GM19463 (cell line): ENCODE results near the gene ASCC3.

ENCODE experiments used
- ATAC-seq: cut with Tn5 transposase; IDR thresholded peaks from one replicate; pipeline ENCODE4 v1.9.1; 2021; ENCODE audit warnings: mild to moderate bottlenecking, moderate library complexity; ENCODE audit not compliant: unreplicated experiment

Gene ASCC3

DNA sequence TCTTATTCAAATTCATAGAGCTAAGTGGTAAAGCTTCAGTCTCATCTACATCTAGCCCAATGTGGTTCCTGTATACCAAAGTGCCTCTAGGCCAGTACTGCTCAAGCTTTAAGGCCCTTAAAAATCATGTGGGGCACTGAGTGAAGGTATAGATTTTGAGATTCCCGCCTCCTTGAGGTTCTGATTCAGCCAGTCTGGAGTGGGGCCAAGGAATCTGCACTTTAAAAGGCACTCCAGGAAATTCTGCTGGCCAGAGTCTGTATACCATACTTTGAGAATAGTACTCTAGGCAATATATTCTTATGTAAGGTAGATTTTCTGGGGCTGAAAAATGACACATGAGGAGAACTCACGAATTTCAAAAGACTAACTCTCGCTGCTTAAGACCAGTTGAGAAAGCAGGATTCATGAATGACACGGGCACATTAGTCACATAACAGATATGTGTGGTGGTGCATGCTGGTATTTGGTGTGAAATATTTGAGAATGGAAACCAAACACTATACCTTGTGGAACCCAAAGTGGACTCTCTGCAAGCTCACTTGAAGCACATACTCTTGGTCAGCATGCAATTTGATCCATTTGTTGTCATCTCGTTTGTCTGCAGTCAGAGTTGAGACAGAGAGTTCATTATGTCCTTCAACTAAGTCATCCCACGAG, 368.8 kb downstream of the ASCC3 start:
- ATAC-seq = no peak

- no peak for ATAC-seq
These were observed 372.0 kb downstream of the ASCC3 start for GRCh38 chr6:100509101-100509500.

DNA sequence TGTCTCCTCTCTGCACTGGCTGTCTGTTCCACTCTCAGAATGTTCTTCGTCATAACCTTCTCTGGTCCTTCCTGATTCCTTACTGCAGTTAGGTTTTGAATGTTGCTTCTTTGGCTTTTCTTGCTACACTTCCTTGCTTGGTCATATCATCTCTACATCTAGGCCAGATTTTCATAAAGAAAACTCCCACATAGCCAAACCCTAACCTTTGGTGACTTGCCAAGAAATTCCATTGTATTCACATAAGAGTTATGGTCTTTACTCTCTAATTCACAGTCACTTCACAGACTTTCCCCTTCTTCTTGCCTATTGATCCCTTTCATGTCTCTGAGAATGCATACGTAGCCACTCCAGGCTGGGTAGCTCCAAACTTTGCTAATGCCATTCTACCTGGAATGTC, 374.5 kb downstream of the ASCC3 start:
- ATAC-seq = no peak

DNA sequence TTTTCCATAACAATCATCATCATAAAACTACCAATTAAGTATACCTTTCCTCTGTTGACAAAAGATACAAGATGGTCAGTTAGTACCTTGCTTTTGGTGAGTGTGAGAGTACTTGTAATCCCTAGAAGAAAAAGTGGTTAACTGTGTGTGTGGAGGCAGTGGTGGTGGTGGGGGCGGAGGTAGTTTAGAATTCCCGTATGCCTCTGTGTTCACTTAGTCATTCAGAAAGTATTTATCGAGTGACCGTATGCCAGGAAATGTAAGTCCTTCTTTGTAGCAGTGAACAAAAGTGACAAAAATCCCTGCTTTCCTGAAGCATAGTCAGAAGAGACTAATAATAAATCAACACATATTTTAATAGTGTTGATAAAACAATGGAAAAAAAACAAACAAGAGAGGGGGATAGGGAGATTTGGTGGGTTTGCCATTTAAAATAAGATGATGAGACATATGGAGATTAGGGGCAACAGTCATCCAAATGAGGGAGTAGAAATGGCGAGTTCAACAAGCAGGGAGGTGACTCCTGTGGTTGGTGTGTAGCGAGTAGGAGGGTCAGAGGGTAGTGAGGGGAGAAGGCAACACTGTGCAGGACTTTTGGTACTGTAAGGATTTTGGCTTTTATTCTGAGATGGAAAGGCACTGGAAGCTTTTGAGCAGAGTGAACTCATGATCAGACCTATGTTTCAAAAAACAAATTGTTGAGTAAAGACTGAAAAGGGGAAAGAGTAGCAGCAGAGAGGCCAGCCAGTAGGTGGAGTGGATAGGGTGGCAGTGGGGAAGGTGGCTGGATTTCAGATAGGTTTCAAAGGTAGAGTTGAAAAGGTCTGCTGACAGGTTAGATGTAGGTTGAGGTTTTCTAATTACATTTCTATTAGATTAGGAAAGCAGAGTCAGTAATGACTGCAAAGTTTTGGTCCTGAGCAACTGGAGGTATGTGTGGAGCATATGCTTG, 376.1 kb downstream of the ASCC3 start:
- no peak for ATAC-seq

DNA sequence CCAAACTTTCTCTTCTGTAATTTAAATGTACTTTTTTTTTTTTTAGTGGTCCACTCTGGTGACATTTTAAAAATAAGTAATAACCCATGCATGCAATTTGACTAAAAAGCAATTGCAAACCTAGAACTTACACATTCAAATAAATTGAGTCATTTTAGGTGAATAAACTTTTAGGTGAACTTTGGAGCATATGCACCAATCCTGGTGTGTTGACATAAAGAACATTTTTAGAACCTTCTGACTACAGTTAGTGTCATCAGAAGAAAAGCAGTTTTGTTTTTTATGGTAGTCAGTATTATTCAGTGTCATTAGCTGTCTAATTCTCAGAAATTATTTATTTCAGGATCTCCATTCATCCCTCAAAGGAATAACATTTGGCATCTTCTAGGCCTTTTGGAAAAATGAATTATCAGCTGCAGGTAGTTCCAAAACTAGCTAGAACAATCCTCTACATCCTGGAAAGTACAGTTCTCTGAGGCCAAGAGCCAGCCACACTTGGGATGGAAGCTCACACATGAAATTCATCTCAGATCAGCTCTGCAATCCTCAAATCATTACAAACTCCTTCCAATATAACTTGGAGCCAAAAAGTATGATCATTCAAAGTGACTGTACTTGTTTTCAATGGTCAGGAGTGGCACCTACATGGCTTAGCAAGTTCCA, 378.0 kb downstream of the ASCC3 start:
- ATAC-seq = no peak

DNA sequence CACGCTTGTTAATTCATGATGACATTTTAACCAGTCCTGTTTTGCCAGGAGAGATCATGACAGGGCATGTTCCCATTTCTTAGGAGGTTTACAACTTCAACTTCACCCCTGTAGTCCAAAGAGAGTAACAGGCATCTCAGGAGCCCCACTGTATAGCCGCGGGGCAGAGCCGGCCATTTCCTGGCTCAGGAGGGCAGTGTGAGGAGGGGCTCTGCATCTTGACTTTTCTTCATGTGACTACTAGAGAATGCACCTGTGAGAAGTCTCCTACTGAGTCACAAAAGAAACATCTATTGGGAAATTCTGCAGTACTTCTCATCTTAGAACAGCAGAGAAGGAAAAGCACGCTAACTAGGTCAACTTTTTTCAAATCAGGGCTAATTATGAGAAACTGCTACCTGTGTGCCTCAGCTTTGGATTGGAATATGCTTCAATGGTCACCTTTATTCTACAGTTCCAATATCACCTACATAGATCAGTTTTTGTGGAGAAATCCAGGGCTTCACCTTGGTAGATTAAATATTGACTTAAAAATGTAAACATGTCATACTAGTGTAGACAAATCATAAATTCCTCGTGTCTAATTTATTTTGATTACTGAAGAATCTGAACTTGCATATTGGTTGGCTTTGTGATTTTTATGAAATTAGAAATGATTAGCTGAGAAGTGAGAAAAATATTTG, 387.8 kb downstream of the ASCC3 start:
- no peak for ATAC-seq

DNA sequence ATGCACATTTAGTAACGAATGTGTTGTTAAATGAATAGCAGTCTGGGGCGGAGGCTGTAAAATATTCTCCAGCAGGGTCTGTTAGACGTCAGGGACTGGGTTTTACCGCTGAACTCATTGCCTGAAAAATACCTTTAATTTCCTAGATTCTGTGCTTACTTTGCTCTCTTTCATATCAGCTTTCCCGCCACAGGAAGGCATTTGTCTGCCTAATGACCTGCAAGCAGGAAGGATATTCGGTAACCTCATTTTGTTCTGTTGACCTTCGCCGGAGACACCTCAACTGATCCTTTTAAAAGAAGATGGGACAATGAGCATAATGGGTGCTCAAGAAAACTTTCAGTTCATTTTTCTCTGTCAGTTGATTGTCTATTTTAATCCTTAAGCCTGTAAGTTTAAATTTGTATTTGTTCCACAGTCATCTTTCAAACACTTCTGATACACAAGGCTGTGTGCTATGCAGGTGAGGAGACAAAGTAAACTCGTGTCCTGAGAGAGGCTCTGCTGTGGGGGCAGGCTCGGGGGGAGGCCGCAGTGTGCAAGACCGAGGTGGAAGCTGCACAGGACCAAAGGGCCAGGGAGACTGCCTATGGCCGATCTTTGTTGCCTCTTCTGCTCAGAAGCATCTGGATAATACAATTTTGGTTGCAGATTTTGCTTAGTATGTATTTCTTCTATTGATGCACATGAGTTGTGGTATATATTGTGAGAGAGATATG, 389.0 kb downstream of the ASCC3 start:
- no peak for ATAC-seq

GRCh38 chr6:100490065-100490464, 391.1 kb downstream of the ASCC3 start:
- ATAC-seq = no peak

DNA sequence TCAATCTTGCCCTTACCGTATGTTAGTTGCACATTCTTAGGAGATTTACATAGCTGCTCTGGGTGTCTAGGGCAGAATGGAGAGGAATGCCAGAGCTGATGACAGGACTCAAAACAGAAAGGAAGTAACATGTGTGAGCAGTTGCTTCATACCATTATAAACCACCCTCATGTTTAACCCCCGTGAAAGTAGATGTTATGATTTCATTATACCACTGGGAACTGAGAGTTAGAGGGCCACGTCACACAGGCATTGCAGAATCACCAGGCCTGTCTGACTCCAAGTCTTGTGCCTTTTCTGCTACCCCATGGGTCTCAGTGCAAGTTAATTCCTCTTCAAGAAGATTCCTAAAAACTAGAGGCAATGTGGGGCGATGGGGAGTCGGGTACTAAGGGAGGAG, 392.9 kb downstream of the ASCC3 start:
- peak; percentile 26 for ATAC-seq

GRCh38 chr6:100487638-100488037, 393.5 kb downstream of the ASCC3 start:
- no peak for ATAC-seq

GRCh38 chr6:100485268-100485667, 395.9 kb downstream of the ASCC3 start:
- ATAC-seq = no peak

DNA sequence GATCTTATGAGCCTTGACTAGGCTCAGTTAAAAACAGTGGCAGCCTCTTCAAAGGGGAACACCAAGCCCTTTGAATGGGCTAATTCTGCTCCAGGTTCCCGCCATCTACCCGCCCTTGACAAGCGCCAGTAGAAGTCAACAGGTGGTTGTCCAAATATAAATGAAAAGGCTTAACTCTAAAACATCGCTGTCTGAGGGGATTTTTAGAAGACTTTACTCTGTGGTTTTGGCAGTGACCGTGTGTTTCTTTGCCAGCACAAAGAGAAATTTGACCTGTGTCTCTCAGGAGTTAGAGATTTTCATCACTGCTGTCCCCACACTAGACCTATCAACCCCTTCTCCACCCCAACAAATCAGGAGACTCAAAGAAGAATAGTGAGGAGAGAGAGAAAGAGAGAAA, 396.7 kb downstream of the ASCC3 start:
- ATAC-seq = peak; percentile 61

- ATAC-seq = no peak
These were observed 398.4 kb downstream of the ASCC3 start for GRCh38 chr6:100482698-100483097.

GRCh38 chr6:100479179-100480035, 401.7 kb downstream of the ASCC3 start:
- no peak for ATAC-seq

GRCh38 chr6:100475554-100476320, 405.4 kb downstream of the ASCC3 start:
- ATAC-seq = peak; percentile 72

DNA sequence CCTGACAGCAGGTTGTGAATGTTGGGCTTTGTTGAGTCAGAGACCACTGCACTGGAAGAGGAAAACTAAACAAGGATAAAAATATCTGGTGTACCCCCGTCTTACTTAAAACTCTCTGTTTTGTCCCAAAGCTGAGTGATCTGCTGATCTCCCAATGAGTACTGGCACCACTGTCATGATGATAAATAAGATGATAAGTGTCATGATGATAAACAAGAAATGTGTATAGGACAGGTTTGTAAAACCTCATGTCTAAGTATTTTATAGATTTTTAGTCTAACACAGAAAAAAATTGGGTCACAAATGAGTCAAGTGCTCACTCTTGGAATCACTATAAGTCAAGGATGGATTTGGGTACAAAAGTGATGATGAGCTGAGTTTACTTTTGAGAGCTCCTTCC, 407.9 kb downstream of the ASCC3 start:
- no peak for ATAC-seq

GRCh38 chr6:100472674-100473073, 408.5 kb downstream of the ASCC3 start:
- peak; percentile 75 for ATAC-seq

DNA sequence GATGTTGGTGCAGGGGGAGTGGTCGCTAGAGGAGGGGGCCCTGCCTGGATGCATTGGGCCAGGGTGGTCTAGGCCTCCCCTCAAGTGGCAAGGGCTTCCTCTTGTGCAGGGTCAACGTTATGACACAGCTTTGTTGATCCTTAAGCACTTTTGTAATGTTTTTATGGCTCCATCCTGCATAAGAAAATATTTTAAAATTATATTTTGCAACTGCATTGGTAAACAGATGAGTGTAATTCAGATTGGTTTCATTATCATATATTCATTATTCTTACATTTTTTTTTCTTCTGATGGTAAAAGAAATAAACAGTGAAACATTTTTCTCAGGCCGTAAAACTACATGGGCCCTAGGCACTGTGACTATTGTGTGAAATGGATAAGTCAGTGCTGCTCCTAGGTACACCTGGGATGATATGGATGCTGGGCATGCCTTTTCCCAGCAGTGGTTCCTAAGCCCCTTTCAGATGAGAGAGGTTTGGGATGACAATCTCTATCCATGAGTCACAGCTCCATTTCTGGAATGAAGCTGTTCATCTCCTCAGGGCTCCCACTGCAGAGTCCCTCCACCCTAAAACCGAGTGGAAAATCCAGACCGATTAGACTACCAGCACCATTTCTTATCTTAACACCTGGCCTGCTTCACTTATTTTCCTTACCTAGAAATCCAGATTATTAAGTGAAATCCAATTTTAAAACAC, 410.6 kb downstream of the ASCC3 start:
- ATAC-seq = no peak
